VCaP (cell line): ENCODE results near the gene EMP3.

ENCODE experiments used
- H3K27ac ChIP-seq: fragments of 450-650 bp; 2 replicates; pipeline ENCODE4 v1.5.1; 2017
- CTCF ChIP-seq: fragments of 450-650 bp; conservative IDR thresholded peaks from 2 replicates; pipeline ENCODE4 v1.5.1; 2017; ENCODE audit warnings: mild to moderate bottlenecking, moderate library complexity

EMP3 gene

GRCh38 chr19:48363500-48363809 lies 38.1 kb downstream of the EMP3 start:
- no peak for TF ChIP-seq CTCF
- H3K27ac ChIP-seq = peak overlapping the region; percentile 94

GRCh38 chr19:48363810-48364597 lies 38.7 kb downstream of the EMP3 start, which contains the start of the genes SYNGR4 and TMEM143:
TSS of gene SYNGR4 (plus strand) at chr19:48364367. CDS start at chr19:48365843, 1,476 bp downstream.
TSS of gene TMEM143 (minus strand) at chr19:48363940. CDS start at chr19:48363920, 20 bp downstream.
- TF ChIP-seq CTCF = no peak
- H3K27ac ChIP-seq = peak within 1 kb of the TSS; percentile 94

GRCh38 chr19:48364598-48365348 lies 39.4 kb downstream of the EMP3 start:
- no peak for TF ChIP-seq CTCF
- H3K27ac ChIP-seq = peak overlapping the region; percentile 94

- TF ChIP-seq CTCF = no peak
- 0 out of 2 replicates have a peak overlapping the region, but pooled peaks have one; percentile 3 for H3K27ac ChIP-seq
Measured at GRCh38 chr19:48365602-48366001, 40.2 kb downstream of the EMP3 start.

- H3K27ac ChIP-seq = peak overlapping the region; percentile 55
Measured at GRCh38 chr19:48367855-48368254, 42.5 kb downstream of the EMP3 start.

GRCh38 chr19:48368936-48369335 lies 43.6 kb downstream of the EMP3 start:
- TF ChIP-seq CTCF = no peak
- H3K27ac ChIP-seq = no peak overlapping the region; the same call in 1 of the 2 replicates

More at GRCh38 chr19:48367855-48368254, 42.5 kb downstream of the EMP3 start:
- no peak for TF ChIP-seq CTCF

GRCh38 chr19:48370955-48371354 lies 45.6 kb downstream of the EMP3 start:
- no peak overlapping the region for H3K27ac ChIP-seq
- TF ChIP-seq CTCF = no peak
